Endothelial cell of umbilical vein (primary cell): ENCODE measurements around the gene USP35. TPM values are rescaled to one million over a fixed set of nuclear protein-coding genes. Genes with fewer than 3 reads are reported as not detected.

Experiments
- BruUV-seq: library from RNA; stranded (reverse); fragments of 400-500 nt; replicated peaks from 2 replicates; lab custom pipeline; 2021; lab: Mats Ljungman, UMichigan
- CTCF ChIA-PET: fragments of 300-600, 350-600 bp; sonication (Branson Sonifier 250); formaldehyde crosslinking; loops from one replicate; lab custom pipeline; 2021; ENCODE audit warnings: antibody characterized with exemption, inconsistent platforms; lab: Charles Lee
- POLR2A ChIA-PET: fragments of 300-600, 350-600 bp; sonication (Branson Sonifier 250); formaldehyde crosslinking; loops from one replicate; lab custom pipeline; 2021; ENCODE audit warnings: antibody characterized with exemption, inconsistent platforms; lab: Charles Lee
- DNase-seq: peaks from one replicate; pipeline ENCODE4 v3.0.0-alpha.2; 2011; ENCODE audit warnings: low read depth, low spot score
- FAIRE-seq: peaks from 2 replicates; lab custom pipeline; 2011; peaks lifted over from hg19 to GRCh38; lab: Jason Lieb, UNC
- H2AFZ ChIP-seq: 2 replicates; pipeline ENCODE4 v1.6.0; 2012; ENCODE audit warnings: low read depth, low read length, control low read depth, inconsistent platforms
- H3K27ac ChIP-seq: 2 replicates; pipeline ENCODE4 v1.5.1; 2011; ENCODE audit warnings: low read depth, mild to moderate bottlenecking, control low read depth, low read length, moderate library complexity; ENCODE audit not compliant: insufficient read depth
- H3K27me3 ChIP-seq, 2 experiments: 2 replicates each; pipeline versions ENCODE4 v1.6.0 to v1.6.1; 2011; ENCODE audit warnings: low read length in 2 of 2, mixed read lengths in 1 of 2; ENCODE audit not compliant: control insufficient read depth in 2 of 2, insufficient read depth in 2 of 2
- H3K36me3 ChIP-seq, 2 experiments: 2 replicates in 1 of 2; 3 replicates in 1 of 2; pipeline ENCODE4 v1.5.1; 2011; ENCODE audit warnings: low read length in 2 of 2, mild to moderate bottlenecking in 1 of 2, moderate library complexity in 1 of 2; ENCODE audit not compliant: control insufficient read depth in 2 of 2, insufficient read depth in 2 of 2; ENCODE audit errors: extremely low read depth in 1 of 2
- H3K4me1 ChIP-seq: 3 replicates; pipeline ENCODE4 v1.5.1; 2011; ENCODE audit warnings: mild to moderate bottlenecking, low read length; ENCODE audit not compliant: control insufficient read depth, insufficient read depth; ENCODE audit errors: extremely low read depth
- H3K4me2 ChIP-seq: 2 replicates; pipeline ENCODE4 v1.6.1; 2011; ENCODE audit warnings: low read length, control low read depth, mixed read lengths; ENCODE audit not compliant: insufficient read depth
- H3K4me3 ChIP-seq, 3 experiments: fragments of 200-600 bp in 1 of 3; sonication (generic), shearing (Covaris generic) in 1 of 3; replicated peaks in 1 of 3; 2 replicates each; pipeline ENCODE4 v1.5.1; 2011 to 2016; ENCODE audit warnings: control low read depth in 3 of 3, low read length in 3 of 3, mild to moderate bottlenecking in 2 of 3, inconsistent platforms in 1 of 3, low read depth in 1 of 3, moderate library complexity in 1 of 3; ENCODE audit not compliant: insufficient read depth in 1 of 3
- H3K79me2 ChIP-seq: 2 replicates; pipeline ENCODE4 v1.6.0; 2012; ENCODE audit warnings: low read length, inconsistent platforms; ENCODE audit not compliant: control insufficient read depth, insufficient read depth
- H3K9ac ChIP-seq: replicated peaks from 2 replicates; pipeline ENCODE3; 2011; ENCODE audit warnings: low read length, control low read depth; ENCODE audit not compliant: insufficient read depth; ENCODE audit errors: extremely low read depth
- H3K9me1 ChIP-seq: replicated peaks from 3 replicates; pipeline ENCODE4 v1.6.0; 2011; ENCODE audit warnings: mild to moderate bottlenecking, low read length; ENCODE audit not compliant: control insufficient read depth, insufficient read depth; ENCODE audit errors: extremely low read depth
- H3K9me3 ChIP-seq: replicated peaks from 2 replicates; pipeline ENCODE4 v1.5.1; 2012; ENCODE audit warnings: low read length, inconsistent platforms; ENCODE audit not compliant: control insufficient read depth, insufficient read depth
- H4K20me1 ChIP-seq: replicated peaks from 2 replicates; pipeline ENCODE3; 2011; ENCODE audit warnings: mild to moderate bottlenecking, low read length; ENCODE audit not compliant: control insufficient read depth, insufficient read depth; ENCODE audit errors: extremely low read depth
- FOS ChIP-seq: IDR thresholded peaks from 2 replicates; pipeline ENCODE4 v1.6.1; 2011; ENCODE audit warnings: mild to moderate bottlenecking, low read length, moderate library complexity, borderline replicate concordance; ENCODE audit not compliant: insufficient read depth
- GATA2 ChIP-seq: IDR thresholded peaks from 2 replicates; pipeline ENCODE4 v1.7.0; 2011; ENCODE audit warnings: low read depth, mild to moderate bottlenecking, moderate library complexity, mixed read lengths, low read length; ENCODE audit not compliant: insufficient read length, insufficient read depth
- JUN ChIP-seq: IDR thresholded peaks from 2 replicates; pipeline ENCODE4 v1.6.1; 2011; ENCODE audit warnings: borderline replicate concordance, low read depth; ENCODE audit not compliant: insufficient read length, insufficient read depth
- MYC ChIP-seq: IDR thresholded peaks from one replicate; pipeline ENCODE4 v1.6.1; 2011; ENCODE audit warnings: mild to moderate bottlenecking, low read depth, low read length
- POLR2A ChIP-seq: IDR thresholded peaks from 2 replicates; pipeline ENCODE4 v1.6.1; 2012; ENCODE audit warnings: low read depth, mild to moderate bottlenecking, control low read depth, low read length
- POLR2AphosphoS5 ChIP-seq: IDR thresholded peaks from 2 replicates; pipeline ENCODE4 v1.6.1; 2012; ENCODE audit warnings: low read depth, mild to moderate bottlenecking, control low read depth, low read length, moderate library complexity; ENCODE audit not compliant: insufficient read depth
- dilution Hi-C: fragments of 300-500 bp; cut with MboI; formaldehyde crosslinking; loops from one replicate; pipeline ENCODE4 v1.15.0; 2019; ENCODE audit warnings: low sequenced_read_pairs; ENCODE audit not compliant: extremely low pct_ligation_motif_present
- intact Hi-C: fragments of 100-400 bp; cut with micrococcal nuclease; formaldehyde crosslinking; loops from one replicate; pipeline ENCODE4 v1.10.0; 2022
- polyA plus RNA-seq, 4 experiments: library from polyadenylated mRNA; depleted of rRNA in 3 of 4; stranded (reverse) in 3 of 4; unstranded in 1 of 4; fragments of >200 nt; gene quantifications; 2 replicates each; pipeline versions ENCODE4 v1.2.1 to v1.2.3, GENCODE V29; 2011 to 2012; ENCODE audit warnings: missing spikeins in 1 of 4
- total RNA-seq: library from RNA; stranded (reverse); gene quantifications from 2 replicates; pipeline ENCODE4 v1.2.3, GENCODE V29; 2021

USP35 gene
- total and polyA plus RNA-seq, 2 donors (not counting 3 experiments of a cell fraction or from before 2014, with no cell fraction given) = 8.9 to 12.4 TPM

DNA sequence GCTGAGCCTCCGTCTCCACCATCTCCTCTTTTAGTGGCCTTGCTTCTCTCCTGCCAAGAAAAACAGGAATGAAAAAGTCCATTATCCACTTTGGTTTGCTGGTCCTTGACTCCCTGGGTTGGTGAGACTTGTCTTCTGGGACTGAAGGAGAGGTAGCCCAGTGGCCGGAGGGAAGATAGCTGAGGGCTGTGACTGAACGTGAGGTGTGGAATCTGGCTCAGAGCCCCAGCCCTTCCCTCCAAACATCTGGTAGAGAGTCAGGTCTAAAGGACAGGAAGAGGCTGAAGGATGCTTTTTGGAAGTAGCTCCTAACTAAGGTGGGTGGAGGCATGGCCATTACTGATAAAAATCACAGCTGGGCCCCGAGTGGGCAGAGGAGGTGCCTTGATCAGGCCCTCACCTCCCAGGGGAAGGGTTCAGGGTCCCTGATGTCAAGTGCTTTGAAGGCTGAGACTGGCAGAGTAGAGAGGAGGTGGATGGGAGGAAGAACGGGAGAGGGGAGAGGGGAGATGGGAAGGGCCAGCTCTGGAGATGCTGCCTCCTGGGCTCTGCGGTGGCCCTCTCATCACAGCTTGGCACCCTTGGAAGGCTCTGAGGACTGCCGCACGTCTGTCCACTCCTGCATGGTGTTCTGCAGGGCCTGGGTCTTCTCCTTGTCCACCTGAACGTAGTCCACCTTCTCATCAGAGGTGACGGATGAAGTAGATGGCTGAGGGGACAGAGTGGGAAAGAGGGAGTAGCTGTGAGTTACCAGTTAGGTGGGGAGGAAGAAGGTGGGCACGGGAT is 30.2 kb downstream of the USP35 start:
- Histone ChIP-seq H3K36me3 (peaks cover 24 to 70% of the 10 kb centered on the region in 2 experiments), H3K9ac (no peak overlapping the region), H2AFZ (no peak overlapping the region), H3K4me2 (no peak overlapping the region), H3K4me3 (no peak overlapping the region), H4K20me1 (no peaks in the 10 kb centered on the region), H3K9me3 (no peaks in the 10 kb centered on the region), H3K27me3 (no peaks in the 10 kb centered on the region), H3K79me2 (no peaks in the 10 kb centered on the region), H3K27ac (no peak overlapping the region), H3K9me1 (no peaks in the 10 kb centered on the region), H3K4me1 (no peaks in the 10 kb centered on the region)
- ChIA-PET CTCF (interaction anchor here (1.0 to 2.4 kb wide), 3 partner anchors 12 to 346 kb away, joined by 3 to 9 read pairs (median 4); no protein-coding TSS in a partner anchor), POLR2A (no interaction called here)
- FAIRE-seq (no peak), DNase-seq (no peak)
- TSS peak; percentile 14 for BruUV-seq
- intact Hi-C loops = no loop called here
- dilution Hi-C loops = no loop called here
- TF ChIP-seq JUN (no peak), FOS (no peak), GATA2 (no peak), MYC (no peak), POLR2A (no peak), POLR2AphosphoS5 (no peak)
